ENCODE measurements around the gene MED4. TPM values are rescaled to one million over a fixed set of nuclear protein-coding genes. Genes with fewer than 3 reads are reported as not detected.

The MED4 gene
- total and polyA plus RNA-seq, 2 donors (not counting 1 experiment from before 2014, with no cell fraction given) = 15.4 to 50.1 TPM

DNA sequence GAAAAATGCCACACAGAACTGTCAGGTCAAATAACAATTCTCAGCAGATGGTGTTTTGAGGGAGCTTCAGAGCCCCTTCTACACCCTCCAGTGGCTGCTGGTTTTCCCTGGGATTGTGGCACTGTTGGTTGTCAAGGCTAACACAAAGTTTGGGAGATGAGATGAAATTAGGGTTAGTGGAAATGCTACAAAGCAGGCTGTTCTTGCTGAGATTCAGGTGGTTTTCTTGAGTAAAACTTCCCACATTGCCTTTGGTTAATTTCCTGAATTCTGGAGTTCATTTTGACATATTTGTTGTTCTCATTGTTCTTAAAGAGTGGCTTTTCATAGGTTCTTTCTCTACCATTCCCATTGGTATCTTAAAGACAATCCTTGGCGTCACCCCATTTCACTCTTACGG lies 22.1 kb downstream of the MED4 start:
- TF ChIP-seq CTCF (IDR thresholded peaks at IDR 0.05) (no peak), EZH2 (IDR thresholded peaks at IDR 0.05; ENCODE audit: borderline replicate concordance, insufficient read depth, low read depth, low read length, poor library complexity, severe bottlenecking) (no peak)
- H3K4me2 ChIP-seq (replicated peaks; ENCODE audit: low read depth, low read length, poor library complexity, severe bottlenecking) = no peak overlapping the region
- no peak for DNase-seq
- no peaks in the 10 kb centered on the region for H3K4me1 Mint-ChIP-seq
- ChIA-PET POLR2A (no interaction called here), CTCF (interaction anchor here (0.9 kb wide), 1 partner anchor 33 kb away, joined by 3 read pairs; no protein-coding TSS in a partner anchor)
- H3K9me3 ChIP-seq (ENCODE audit: control extremely low read depth in 1 of 3, control insufficient read depth in 2 of 3, insufficient read depth in 1 of 3, low read length in 2 of 3) = peaks cover 12 to 19% (median 18%) of the 10 kb centered on the region in 3 donors
- WGBS (ENCODE audit: insufficient coverage) = no CpG with 5 or more reads among the region's 2 CpGs
- intact Hi-C loops (cut with micrococcal nuclease) = no loop called here
- H3K79me2 ChIP-seq (ENCODE audit: control insufficient read depth, insufficient read depth, low read length) = peaks cover 5% of the 10 kb centered on the region
- H3K27ac Mint-ChIP-seq = no peak overlapping the region
- peaks cover 2% of the 10 kb centered on the region for H3K9me3 Mint-ChIP-seq (ENCODE audit: insufficient read depth)
- H3K27ac ChIP-seq (ENCODE audit: low read length in 2 of 2) = no peak overlapping the region
- H4K20me1 ChIP-seq (ENCODE audit: control insufficient read depth, insufficient read depth, low read length, poor library complexity, severe bottlenecking) = no peaks in the 10 kb centered on the region
- H3K9ac ChIP-seq (ENCODE audit: low read length) = no peak overlapping the region
- H2AFZ ChIP-seq (ENCODE audit: insufficient read depth, low read depth, low read length, poor library complexity, severe bottlenecking) = no peak overlapping the region
- no peak overlapping the region for H3K4me3 ChIP-seq (ENCODE audit: control extremely low read depth in 1 of 5, extremely low read depth in 1 of 5, insufficient read depth in 1 of 5, low read depth in 2 of 5, low read length in 4 of 5)
- H3K4me1 ChIP-seq (ENCODE audit: control insufficient read depth in 2 of 2, insufficient read depth in 2 of 2, low read length in 2 of 2) = no peaks in the 10 kb centered on the region
- no peak overlapping the region for H3K4me3 Mint-ChIP-seq
- no peaks in the 10 kb centered on the region for H3K27me3 Mint-ChIP-seq
- H3K36me3 ChIP-seq (replicated peaks in 1 of 2; ENCODE audit: control extremely low read depth in 1 of 2, control insufficient read depth in 1 of 2, extremely low read depth in 1 of 2, insufficient read depth in 2 of 2, low read length in 1 of 2) = peaks cover 36 to 72% of the 10 kb centered on the region in 2 experiments
- H3K27me3 ChIP-seq (replicated peaks in 1 of 4; ENCODE audit: control extremely low read depth in 1 of 4, control insufficient read depth in 3 of 4, insufficient read depth in 4 of 4, low read length in 3 of 4) = no peaks in the 10 kb centered on the region
- no peak for ATAC-seq (ENCODE audit: low read depth)

DNA sequence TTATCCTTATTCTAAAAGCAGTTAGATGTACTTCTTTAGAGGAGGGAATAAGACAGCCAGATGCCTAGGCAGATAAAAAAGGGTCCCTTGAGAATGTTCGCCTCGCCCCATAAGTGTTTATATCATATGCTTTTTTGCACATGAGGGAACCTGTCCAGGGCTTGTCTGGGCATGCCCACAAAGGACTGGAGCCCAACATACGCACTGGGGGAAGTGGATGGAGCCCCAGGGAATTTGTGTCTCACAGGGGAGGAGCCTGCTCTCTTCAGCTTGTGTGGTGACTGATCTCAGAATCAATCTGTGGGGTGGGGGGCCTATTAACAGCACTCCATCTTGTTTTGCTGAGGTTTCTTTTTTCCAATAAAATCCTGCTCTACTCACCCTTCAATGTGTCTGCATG lies 22.6 kb downstream of the MED4 start:
- no peaks in the 10 kb centered on the region for H3K27me3 Mint-ChIP-seq
- ChIA-PET POLR2A (interaction anchor here (0.5 kb wide), 1 partner anchor 1143 kb away, joined by 8 read pairs; no protein-coding TSS in a partner anchor), CTCF (interaction anchor here (0.9 kb wide), 1 partner anchor 33 kb away, joined by 3 read pairs; no protein-coding TSS in a partner anchor)
- no peaks in the 10 kb centered on the region for H3K27me3 ChIP-seq (replicated peaks in 1 of 4; ENCODE audit: control extremely low read depth in 1 of 4, control insufficient read depth in 3 of 4, insufficient read depth in 4 of 4, low read length in 3 of 4)
- H3K27ac ChIP-seq (ENCODE audit: low read length in 2 of 2) = no peak overlapping the region
- peaks cover 12 to 22% (median 18%) of the 10 kb centered on the region in 3 donors for H3K9me3 ChIP-seq (ENCODE audit: control extremely low read depth in 1 of 3, control insufficient read depth in 2 of 3, insufficient read depth in 1 of 3, low read length in 2 of 3)
- no peak overlapping the region for H3K27ac Mint-ChIP-seq
- peaks cover 36 to 73% of the 10 kb centered on the region in 2 experiments for H3K36me3 ChIP-seq (replicated peaks in 1 of 2; ENCODE audit: control extremely low read depth in 1 of 2, control insufficient read depth in 1 of 2, extremely low read depth in 1 of 2, insufficient read depth in 2 of 2, low read length in 1 of 2)
- H3K9ac ChIP-seq (ENCODE audit: low read length) = no peak overlapping the region
- H3K4me1 ChIP-seq (ENCODE audit: control insufficient read depth in 2 of 2, insufficient read depth in 2 of 2, low read length in 2 of 2) = no peaks in the 10 kb centered on the region
- ATAC-seq (ENCODE audit: low read depth) (no peak), DNase-seq (no peak)
- H2AFZ ChIP-seq (ENCODE audit: insufficient read depth, low read depth, low read length, poor library complexity, severe bottlenecking) = no peak overlapping the region
- H3K9me3 Mint-ChIP-seq (ENCODE audit: insufficient read depth) = peaks cover 2% of the 10 kb centered on the region
- H3K4me2 ChIP-seq (replicated peaks; ENCODE audit: low read depth, low read length, poor library complexity, severe bottlenecking) = no peak overlapping the region
- H3K4me3 ChIP-seq (ENCODE audit: control extremely low read depth in 1 of 5, extremely low read depth in 1 of 5, insufficient read depth in 1 of 5, low read depth in 2 of 5, low read length in 4 of 5) = no peak overlapping the region
- peaks cover 5% of the 10 kb centered on the region for H3K79me2 ChIP-seq (ENCODE audit: control insufficient read depth, insufficient read depth, low read length)
- no peak overlapping the region for H3K4me3 Mint-ChIP-seq
- H4K20me1 ChIP-seq (ENCODE audit: control insufficient read depth, insufficient read depth, low read length, poor library complexity, severe bottlenecking) = no peaks in the 10 kb centered on the region
- intact Hi-C loops (cut with micrococcal nuclease) = no loop called here
- no peak for TF ChIP-seq EZH2 (IDR thresholded peaks at IDR 0.05; ENCODE audit: borderline replicate concordance, insufficient read depth, low read depth, low read length, poor library complexity, severe bottlenecking)
- no peak for TF ChIP-seq CTCF (IDR thresholded peaks at IDR 0.05)
- 77% methylated on average over 3 of the region's 3 CpGs for WGBS (ENCODE audit: insufficient coverage)
- no peaks in the 10 kb centered on the region for H3K4me1 Mint-ChIP-seq
